ENCODE results near the gene WWTR1.

DNA sequence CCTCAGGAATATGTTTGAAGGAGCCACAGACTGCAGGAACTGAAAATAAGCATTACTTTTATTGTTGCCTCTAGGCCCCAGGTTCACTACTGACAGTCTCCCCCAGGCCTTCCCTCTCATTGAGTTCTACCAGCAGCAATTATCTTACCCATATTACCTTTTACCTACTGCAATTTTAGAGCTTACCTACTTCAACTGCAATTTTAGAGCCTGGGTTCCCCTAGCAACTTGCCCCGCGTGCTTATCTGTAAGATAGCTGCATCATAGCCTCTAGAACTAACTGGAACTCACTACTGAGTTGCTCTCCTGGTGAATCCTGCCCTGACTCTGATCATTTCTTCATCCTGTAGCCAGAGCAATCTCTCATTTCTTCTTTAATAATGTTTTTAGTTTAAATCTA lies 29.2 kb upstream of the WWTR1 start:
- no peak for TF ChIP-seq CTCF (conservative IDR thresholded peaks at IDR 0.05 in 1 of 2, IDR thresholded peaks at IDR 0.05 in 1 of 2; ENCODE audit: extremely low read depth in 1 of 2, insufficient read depth in 1 of 2, low read depth in 1 of 2, low read length in 2 of 2)
- TF ChIP-seq EZH2 (IDR thresholded peaks at IDR 0.05; ENCODE audit: borderline replicate concordance, low read length): no peak

All from mammary epithelial cell (primary cell).